Breast epithelium (tissue), 4 donors: ENCODE data around the gene MEX3D. TPM values are rescaled to one million over a fixed set of nuclear protein-coding genes. Genes with fewer than 3 reads are reported as not detected.

Source experiments
- DNase-seq, 2 donors: peaks; one replicate each; pipeline ENCODE4 v3.0.0-alpha.2; 2019; ENCODE audit warnings: low spot score in 2 of 2
- H3K27ac ChIP-seq, 2 donors: fragments of 200-600 bp; sonication (generic) in 1 of 2; one replicate each; pipeline ENCODE4 v1.5.1; 2016 to 2019; ENCODE audit warnings: mild to moderate bottlenecking in 1 of 2
- H3K27me3 ChIP-seq, 2 donors: fragments of 200-600 bp; sonication (generic) in 1 of 2; one replicate each; pipeline versions ENCODE4 v1.5.1 to v1.6.0; 2017 to 2019; ENCODE audit warnings: control low read depth in 1 of 2, mild to moderate bottlenecking in 1 of 2
- H3K36me3 ChIP-seq: fragments of 200-600 bp; one replicate; pipeline ENCODE4 v1.5.1; 2019
- H3K4me1 ChIP-seq, 2 donors: fragments of 200-600 bp; sonication (generic); one replicate each; pipeline ENCODE4 v1.5.1; 2016 to 2019; ENCODE audit warnings: control low read depth in 1 of 2
- H3K4me3 ChIP-seq, 3 donors: fragments of 200-600 bp; sonication (generic); 1 replicate in 2 of 3; 2 replicates in 1 of 3; pipeline ENCODE4 v1.5.1; 2016 to 2019; ENCODE audit warnings: mild to moderate bottlenecking in 3 of 3, moderate library complexity in 2 of 3
- H3K9me3 ChIP-seq, 2 donors: fragments of 200-600 bp; sonication (generic) in 1 of 2; one replicate each; pipeline ENCODE4 v1.5.1; 2016 to 2019; ENCODE audit warnings: control low read depth in 1 of 2
- CTCF ChIP-seq, 3 donors: fragments of 450-650 bp; IDR thresholded peaks; one replicate each; pipeline ENCODE4 v1.5.1; 2016 to 2017; ENCODE audit warnings: antibody characterized with exemption in 3 of 3, mild to moderate bottlenecking in 3 of 3, moderate library complexity in 3 of 3
- POLR2A ChIP-seq: fragments of 450-650 bp; IDR thresholded peaks from one replicate; pipeline ENCODE4 v1.6.1; 2016; ENCODE audit warnings: antibody characterized with exemption, mild to moderate bottlenecking, moderate library complexity
- POLR2AphosphoS5 ChIP-seq, 3 donors: sonication (generic); formaldehyde crosslinking; IDR thresholded peaks; one replicate each; pipeline ENCODE4 v1.6.1; 2017; ENCODE audit warnings: antibody characterized with exemption in 3 of 3
- intact Hi-C: fragments of 100-400 bp; cut with DNase I; formaldehyde crosslinking; loops from one replicate; pipeline ENCODE4 v1.15.1; 2023; ENCODE audit warnings: low total_unique reads
- total RNA-seq, 3 donors: library from RNA; depleted of rRNA; stranded (reverse); fragments of >200 nt; gene quantifications; one replicate each; pipeline ENCODE4 v1.1.0, GENCODE V29; 2016

The MEX3D gene
- total RNA-seq, 3 donors from 2014 or later: 12.5 to 14.3 (median 12.6) TPM

- H3K9me3 ChIP-seq: no peaks in the 10 kb centered on the region
- no peaks in the 10 kb centered on the region for H3K4me1 ChIP-seq
- no peak for DNase-seq
- intact Hi-C loops: no loop called here
- no peak overlapping the region for H3K27ac ChIP-seq
- H3K4me3 ChIP-seq: no peak overlapping the region
- TF ChIP-seq POLR2AphosphoS5 (IDR thresholded peaks at IDR 0.05): no peak
- no peak for TF ChIP-seq POLR2A
- TF ChIP-seq CTCF (IDR thresholded peaks at IDR 0.05): no peak
- H3K27me3 ChIP-seq: no peaks in the 10 kb centered on the region
- H3K36me3 ChIP-seq: no peaks in the 10 kb centered on the region
Observed at GRCh38 chr19:1577090-1577928, 9.2 kb upstream of the MEX3D start.

GRCh38 chr19:1576242-1577089 lies 8.3 kb upstream of the MEX3D start:
- TF ChIP-seq POLR2AphosphoS5 (IDR thresholded peaks at IDR 0.05) (no peak), CTCF (IDR thresholded peaks at IDR 0.05) (no peak), POLR2A (no peak)
- DNase-seq: no peak
- Histone ChIP-seq H3K4me1 (no peaks in the 10 kb centered on the region), H3K27ac (no peak overlapping the region), H3K36me3 (no peaks in the 10 kb centered on the region), H3K4me3 (no peak overlapping the region), H3K9me3 (no peaks in the 10 kb centered on the region), H3K27me3 (no peaks in the 10 kb centered on the region)
- intact Hi-C loops: no loop called here

GRCh38 chr19:1575323-1576241 lies 7.5 kb upstream of the MEX3D start:
- no peaks in the 10 kb centered on the region for H3K27me3 ChIP-seq
- no peak overlapping the region for H3K27ac ChIP-seq
- no peak overlapping the region for H3K4me3 ChIP-seq
- H3K36me3 ChIP-seq: no peaks in the 10 kb centered on the region
- H3K4me1 ChIP-seq: no peaks in the 10 kb centered on the region
- H3K9me3 ChIP-seq: no peaks in the 10 kb centered on the region
- intact Hi-C loops: no loop called here
- no peak for TF ChIP-seq POLR2AphosphoS5 (IDR thresholded peaks at IDR 0.05)
- TF ChIP-seq POLR2A: no peak
- no peak for TF ChIP-seq CTCF (IDR thresholded peaks at IDR 0.05)
- no peak for DNase-seq

- no peaks in the 10 kb centered on the region for H3K4me1 ChIP-seq
- H3K36me3 ChIP-seq: no peaks in the 10 kb centered on the region
- H3K27ac ChIP-seq: no peak overlapping the region
- H3K4me3 ChIP-seq: no peak overlapping the region
- TF ChIP-seq POLR2AphosphoS5 (IDR thresholded peaks at IDR 0.05): no peak
- TF ChIP-seq CTCF (IDR thresholded peaks at IDR 0.05): no peak
- TF ChIP-seq POLR2A: no peak
- H3K9me3 ChIP-seq: no peaks in the 10 kb centered on the region
- no peak for DNase-seq
- no peaks in the 10 kb centered on the region for H3K27me3 ChIP-seq
- intact Hi-C loops: no loop called here
Observed at GRCh38 chr19:1574354-1575136, 6.4 kb upstream of the MEX3D start.
